Activated gamma-delta T cell treated with anti-CD3 and anti-CD28 coated beads, Interleukin-2, amount 50 U/mL, for 16 hours (primary cell): ENCODE results near the gene NMUR1.

Experiments
- DNase-seq: peaks from one replicate; pipeline ENCODE4 v3.0.0-alpha.2; 2020; ENCODE audit warnings: low read depth

The NMUR1 gene

GRCh38 chr2:231525248-231526163 lies 4.7 kb downstream of the NMUR1 start:
- DNase-seq: no peak

GRCh38 chr2:231524477-231525247 lies 5.6 kb downstream of the NMUR1 start:
- DNase-seq: no peak

GRCh38 chr2:231523451-231524285 lies 6.6 kb downstream of the NMUR1 start:
- peak; percentile 13 for DNase-seq

- no peak for DNase-seq
Measured at GRCh38 chr2:231522418-231523180, 7.6 kb downstream of the NMUR1 start.

GRCh38 chr2:231521443-231521842 lies 8.8 kb downstream of the NMUR1 start:
- DNase-seq: no peak

GRCh38 chr2:231519975-231520555 lies 10.2 kb downstream of the NMUR1 start:
- no peak for DNase-seq

GRCh38 chr2:231518771-231519170 lies 11.5 kb downstream of the NMUR1 start:
- no peak for DNase-seq

GRCh38 chr2:231515603-231516002 lies 14.6 kb downstream of the NMUR1 start:
- DNase-seq: no peak

GRCh38 chr2:231514951-231515297 lies 15.3 kb downstream of the NMUR1 start:
- DNase-seq: no peak

- peak; percentile 97 for DNase-seq
Measured at GRCh38 chr2:231514225-231514950, 15.9 kb downstream of the NMUR1 start.

- no peak for DNase-seq
Measured at GRCh38 chr2:231513746-231514224, 16.5 kb downstream of the NMUR1 start.

GRCh38 chr2:231512222-231512621 lies 18.0 kb downstream of the NMUR1 start:
- DNase-seq: no peak

GRCh38 chr2:231503766-231504165 lies 26.5 kb downstream of the NMUR1 start:
- no peak for DNase-seq

GRCh38 chr2:231502596-231502995 lies 27.6 kb downstream of the NMUR1 start:
- no peak for DNase-seq

- no peak for DNase-seq
Measured at GRCh38 chr2:231497651-231498050, 32.6 kb downstream of the NMUR1 start.

GRCh38 chr2:231494669-231495068 lies 35.6 kb downstream of the NMUR1 start:
- DNase-seq: no peak

GRCh38 chr2:231490801-231491200 lies 39.4 kb downstream of the NMUR1 start:
- no peak for DNase-seq

GRCh38 chr2:231489990-231490389 lies 40.3 kb downstream of the NMUR1 start:
- DNase-seq: no peak

GRCh38 chr2:231488331-231488730 lies 41.9 kb downstream of the NMUR1 start:
- DNase-seq: no peak

GRCh38 chr2:231486851-231487596 lies 43.2 kb downstream of the NMUR1 start:
- DNase-seq: no peak
